Daoy (cell line): ENCODE data around the gene KCTD20. TPM values are rescaled to one million over a fixed set of nuclear protein-coding genes. Genes with fewer than 3 reads are reported as not detected.

ENCODE experiments used
- DNase-seq: peaks from one replicate; pipeline ENCODE4 v3.0.0-alpha.2; 2015; ENCODE audit warnings: low read depth
- total RNA-seq: library from RNA; depleted of rRNA; stranded (reverse); fragments of >200 nt; shearing (Covaris generic); gene quantifications from 2 replicates; pipeline ENCODE4 v1.2.3, GENCODE V29; 2014; rRNA removed

Gene KCTD20
- total RNA-seq, 1 experiment from 2014 or later: 93.1 TPM

GRCh38 chr6:36536873-36537547 is 94.2 kb downstream of the KCTD20 start:
- no peak for DNase-seq

GRCh38 chr6:36539814-36540568 is 97.2 kb downstream of the KCTD20 start:
- DNase-seq: no peak

Other genes starting within 250 kb of the KCTD20 start
- 7.2 and 10.0 TPM in 2 replicates for gene BRPF3, start 246.3 kb upstream of the KCTD20 start, total RNA-seq
- gene PNPLA1, start 172.9 kb upstream of the KCTD20 start, total RNA-seq: not detected in 2 replicates
- not detected in 2 replicates for gene BNIP5, start 106.1 kb upstream of the KCTD20 start, total RNA-seq
- 0.69 and 0.83 TPM in 2 replicates for gene ETV7, start 55.3 kb upstream of the KCTD20 start, total RNA-seq
- 0.03 TPM in 1 of 2 replicates, not detected in the other for gene PXT1, start 146 bp upstream of the KCTD20 start, total RNA-seq
- 22.2 and 31.6 TPM in 2 replicates for gene STK38, start 104.5 kb downstream of the KCTD20 start, total RNA-seq
- 259 and 472 TPM in 2 replicates for gene SRSF3, start 151.4 kb downstream of the KCTD20 start, total RNA-seq
- 38.4 and 48.8 TPM in 2 replicates for gene CDKN1A, start 235.7 kb downstream of the KCTD20 start, total RNA-seq